ENCODE data around the gene NOP56. TPM values are rescaled to one million over a fixed set of nuclear protein-coding genes. Genes with fewer than 3 reads are reported as not detected.

NOP56 gene
- total and polyA plus RNA-seq, 9 of the 15 experiments (the other 6 are each of a cell fraction or from before 2014, with no cell fraction given): 295 to 697 (median 439) TPM

DNA sequence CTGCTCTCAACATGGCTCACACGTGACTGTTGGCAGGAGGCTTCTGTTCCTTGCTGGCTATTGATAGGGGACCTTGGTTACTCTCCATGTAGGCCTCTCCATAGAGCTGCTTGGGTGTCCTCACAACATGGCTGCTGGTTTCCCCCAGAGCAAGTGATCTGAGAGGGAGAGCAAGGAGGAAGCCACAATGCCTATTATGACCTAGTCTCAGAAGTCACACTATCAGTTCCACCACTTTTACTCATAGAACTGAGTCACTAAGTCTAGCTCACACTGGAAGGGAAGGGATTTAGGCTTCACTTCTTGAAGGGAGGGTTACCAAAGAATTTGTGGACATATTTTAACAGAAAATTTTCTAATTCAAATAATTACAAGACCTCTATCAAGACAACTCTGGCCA lies 8.7 kb upstream of the NOP56 start:
- CTCF ChIA-PET (ENCODE audit: low intra/inter-chr PET ratio): no interaction called here
- intact Hi-C loops (cut with micrococcal nuclease): loop anchor here (10.0 kb wide), 1 partner anchor 69 kb away; no protein-coding TSS in a partner anchor
- in situ Hi-C loops (cut with MboI): loop anchor here (10.0 kb wide), 1 partner anchor 179 kb away; no protein-coding TSS in a partner anchor

More for the DNA sequence above, 8.7 kb upstream of the NOP56 start:
- Histone ChIP-seq H4K20me1 (replicated peaks; ENCODE audit: control insufficient read depth, insufficient read depth, low read length) (no peaks in the 10 kb centered on the region), H3K4me1 (replicated peaks in 1 of 2; ENCODE audit: control insufficient read depth in 2 of 2, insufficient read depth in 2 of 2, low read length in 2 of 2) (no peaks in the 10 kb centered on the region; a peak in 1 of 5 replicates), H3K36me3 (ENCODE audit: control insufficient read depth, insufficient read depth, low read length) (no peaks in the 10 kb centered on the region), H2AFZ (ENCODE audit: low read depth, low read length) (no peak overlapping the region), H3K79me2 (ENCODE audit: control insufficient read depth, insufficient read depth, low read length) (no peaks in the 10 kb centered on the region), H3K9ac (ENCODE audit: insufficient read depth in 1 of 2, low read depth in 2 of 2, low read length in 2 of 2) (no peak overlapping the region), H3K27ac (ENCODE audit: extremely low read depth, low read depth, low read length) (no peak overlapping the region), H3K9me3 (replicated peaks; ENCODE audit: control insufficient read depth, insufficient read depth, low read depth, low read length) (no peaks in the 10 kb centered on the region; the same call in 1 of the 2 replicates), H3K4me3 (no peak overlapping the region), H3K4me2 (ENCODE audit: insufficient read depth, low read length) (no peak overlapping the region), H3K27me3 (ENCODE audit: control insufficient read depth in 2 of 2, insufficient read depth in 2 of 2, low read length in 2 of 2) (peaks cover 0 to 6% of the 10 kb centered on the region in 2 experiments; a peak in 2 of 5 replicates), H3K9me1 (ENCODE audit: control insufficient read depth, insufficient read depth, low read length) (no peaks in the 10 kb centered on the region)
- POLR2A ChIA-PET: no interaction called here
- TF ChIP-seq MLLT1 (IDR thresholded peaks at IDR 0.05): no peak
- TF ChIP-seq ZNF707 (CRISPR knock-in tag; conservative IDR thresholded peaks at IDR 0.05): no peak
- no peak for TF ChIP-seq TRIM28 (IDR thresholded peaks at IDR 0.05)
- TF ChIP-seq TAF9B (IDR thresholded peaks at IDR 0.05; ENCODE audit: partially characterized antibody): no peak
- no TSS peak for BruUV-seq (replicated peaks)
- no peak for ATAC-seq
- FAIRE-seq: no peak
- WGBS (ENCODE audit: insufficient coverage, low coverage, missing lambda C conversion rate): 0% methylated on average over 1 of the region's 1 CpG
- DNase-seq (ENCODE audit: extremely low read depth in 1 of 4, low spot score in 3 of 4): no peak

Measured in K562 (cell line).